Kidney (tissue), 14 donors: Measurements from ENCODE around the gene EGFR. TPM values are rescaled to one million over a fixed set of nuclear protein-coding genes. Genes with fewer than 3 reads are reported as not detected.

Source experiments
- DNase-seq, 5 donors: peaks; one replicate each; pipeline ENCODE4 v3.0.0-alpha.2; 2013 to 2020
- FAIRE-seq: peaks from 2 replicates; lab custom pipeline; 2012; peaks lifted over from hg19 to GRCh38; lab: Jason Lieb, UNC
- H3K27ac ChIP-seq, 2 donors: one replicate each; pipeline ENCODE4 v1.7.0; 2013; ENCODE audit warnings: low read depth in 2 of 2, low read length in 2 of 2, inconsistent platforms in 1 of 2
- H3K27me3 ChIP-seq: one replicate; pipeline ENCODE4 v1.7.1; 2013; ENCODE audit warnings: low read length, inconsistent platforms; ENCODE audit not compliant: control insufficient read depth, insufficient read depth
- H3K36me3 ChIP-seq, 3 donors: one replicate each; pipeline versions ENCODE4 v1.7.0 to v1.7.1; 2013; ENCODE audit warnings: low read length in 3 of 3, control low read depth in 1 of 3, inconsistent platforms in 1 of 3; ENCODE audit not compliant: insufficient read depth in 3 of 3, control insufficient read depth in 2 of 3
- H3K4me1 ChIP-seq, 3 donors: one replicate each; pipeline versions ENCODE4 v1.7.0 to v1.7.1; 2013; ENCODE audit warnings: low read length in 3 of 3, inconsistent platforms in 1 of 3, low read depth in 1 of 3; ENCODE audit not compliant: control insufficient read depth in 2 of 3, insufficient read depth in 2 of 3
- H3K4me3 ChIP-seq, 3 donors: one replicate each; pipeline versions ENCODE4 v1.7.0 to v1.8.1; 2013; ENCODE audit warnings: low read length in 3 of 3, control low read depth in 1 of 3, inconsistent platforms in 1 of 3
- H3K9ac ChIP-seq, 3 donors: one replicate each; pipeline versions ENCODE4 v1.7.0 to v1.7.1; 2013; ENCODE audit warnings: low read length in 3 of 3, control low read depth in 1 of 3, inconsistent platforms in 1 of 3
- H3K9me3 ChIP-seq, 3 donors: one replicate each; pipeline versions ENCODE4 v1.7.0 to v1.7.1; 2013; ENCODE audit warnings: low read length in 3 of 3, control low read depth in 1 of 3, inconsistent platforms in 1 of 3; ENCODE audit not compliant: control insufficient read depth in 2 of 3, insufficient read depth in 1 of 3
- CTCF ChIP-seq: IDR thresholded peaks from 3 replicates; pipeline ENCODE4 v1.5.1; 2012; ENCODE audit warnings: mild to moderate bottlenecking, moderate library complexity, borderline replicate concordance; ENCODE audit not compliant: insufficient read depth; ENCODE audit errors: extremely low read depth
- intact Hi-C: fragments of 100-400 bp; cut with DNase I; formaldehyde crosslinking; loops from one replicate; pipeline ENCODE4 v1.11.1; 2022
- polyA plus RNA-seq: library from polyadenylated mRNA; stranded (reverse); fragments of 350-450 nt; fragmentation: Illumina TruSeq; extraction: RNeasy Lipid Tissue Mini Kit (QIAGEN cat#74804); gene quantifications from one replicate; pipeline ENCODE4 v1.2.3, GENCODE V29; 2014; ENCODE audit warnings: low read depth, low replicate concordance; ENCODE audit not compliant: insufficient read depth
- total RNA-seq: library from RNA; stranded (reverse); fragmentation: NEBNext Ultra II Directional; extraction: Animal tissue kit (Norgen Biotek cat#: 25700); gene quantifications from one replicate; pipeline ENCODE4 v1.2.1, GENCODE V29; 2021
- donor health status: control.
- donor health status: control.
- donor health status: control.
- donor health status: control.
- donor health status: control.
- donor health status: DM: yes; HTN: yes; CAD: no.
- donor health status: Normal renal cell carcinoma (clear cell type).

The EGFR gene
- total and polyA plus RNA-seq, 2 donors from 2014 or later: 5.9 to 61.3 TPM

GRCh38 chr7:55109404-55110167 lies 90.8 kb downstream of the EGFR start:
- Histone ChIP-seq H3K4me1 (peaks cover 6 to 9% (median 7%) of the 10 kb centered on the region in 3 donors), H3K9ac (no peak overlapping the region), H3K27ac (no peak overlapping the region), H3K4me3 (no peak overlapping the region), H3K27me3 (no peaks in the 10 kb centered on the region), H3K9me3 (no peaks in the 10 kb centered on the region), H3K36me3 (no peaks in the 10 kb centered on the region)
- no peak for DNase-seq
- no peak for TF ChIP-seq CTCF
- no peak for FAIRE-seq
- intact Hi-C loops: no loop called here

GRCh38 chr7:55110282-55110992 lies 91.6 kb downstream of the EGFR start:
- Histone ChIP-seq H3K36me3 (no peaks in the 10 kb centered on the region), H3K9ac (no peak overlapping the region), H3K27me3 (no peaks in the 10 kb centered on the region), H3K27ac (no peak overlapping the region), H3K9me3 (no peaks in the 10 kb centered on the region), H3K4me3 (no peak overlapping the region), H3K4me1 (peaks cover 6 to 7% (median 7%) of the 10 kb centered on the region in 3 donors)
- DNase-seq (no peak), FAIRE-seq (no peak)
- TF ChIP-seq CTCF: no peak
- intact Hi-C loops: no loop called here

GRCh38 chr7:55110993-55111361 lies 92.2 kb downstream of the EGFR start:
- FAIRE-seq (no peak), DNase-seq (peak in 1 of 5 donors; percentile 66)
- Histone ChIP-seq H3K4me1 (peaks cover 6 to 7% (median 6%) of the 10 kb centered on the region in 3 donors), H3K27me3 (no peaks in the 10 kb centered on the region), H3K9ac (no peak overlapping the region), H3K27ac (no peak overlapping the region), H3K36me3 (no peaks in the 10 kb centered on the region), H3K9me3 (no peaks in the 10 kb centered on the region), H3K4me3 (no peak overlapping the region)
- TF ChIP-seq CTCF: no peak
- intact Hi-C loops: no loop called here
